EL (cell line): ENCODE results near the gene XRRA1.

ENCODE experiments used
- DNase-seq: peaks from one replicate; pipeline ENCODE4 v3.0.0-alpha.2; 2016

XRRA1 gene

DNA sequence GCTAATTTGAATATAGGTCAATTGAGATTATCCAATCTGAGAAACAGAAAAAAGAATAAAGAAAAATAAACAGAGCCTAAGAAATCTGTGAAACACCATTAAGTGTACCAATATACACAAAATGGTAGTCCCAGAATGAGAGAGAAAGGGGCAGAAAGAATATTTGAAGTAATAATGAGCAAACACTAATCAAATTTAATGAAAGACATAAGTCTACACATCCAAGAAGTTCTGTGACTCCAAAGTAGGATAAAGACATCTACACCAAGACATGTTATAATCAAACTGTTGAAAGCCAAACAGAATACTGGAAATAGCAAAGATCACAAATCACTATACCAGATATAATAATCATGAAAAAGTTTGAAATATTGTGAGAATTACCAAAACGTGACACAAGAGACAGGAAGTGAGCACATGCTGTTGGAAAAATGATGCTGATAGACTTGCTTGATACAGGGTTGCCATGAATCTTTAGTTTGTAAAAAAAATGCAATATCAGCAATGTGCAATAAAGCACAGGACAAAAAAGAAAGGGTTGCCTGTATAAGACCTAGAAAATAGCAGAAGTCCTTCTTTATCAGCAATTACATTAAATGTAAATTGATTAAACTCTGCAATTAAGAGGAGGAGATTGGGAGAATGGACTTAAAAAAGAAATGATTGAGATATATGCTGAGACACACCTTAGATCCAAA is 124.5 kb downstream of the XRRA1 start:
- DNase-seq = no peak

DNA sequence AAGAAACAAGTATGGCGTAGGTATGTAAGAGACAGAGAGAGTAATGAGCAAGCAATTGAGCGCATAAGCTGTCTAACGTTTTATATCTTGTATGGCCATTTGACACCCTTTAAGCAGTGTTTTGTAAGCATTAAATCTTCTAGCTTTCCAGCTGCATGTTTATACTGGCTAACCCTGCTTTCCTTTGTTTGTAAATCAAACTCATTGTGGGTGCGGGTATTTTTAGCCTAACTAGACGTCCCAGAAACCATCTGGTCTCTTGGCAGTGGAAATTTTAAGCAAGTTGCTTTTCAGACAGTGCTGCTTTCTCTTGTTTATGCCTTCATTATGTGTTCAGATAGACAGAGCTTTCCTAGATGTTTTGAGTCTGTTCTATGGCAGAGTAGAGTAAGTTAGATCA is 126.7 kb downstream of the XRRA1 start:
- DNase-seq = no peak

DNA sequence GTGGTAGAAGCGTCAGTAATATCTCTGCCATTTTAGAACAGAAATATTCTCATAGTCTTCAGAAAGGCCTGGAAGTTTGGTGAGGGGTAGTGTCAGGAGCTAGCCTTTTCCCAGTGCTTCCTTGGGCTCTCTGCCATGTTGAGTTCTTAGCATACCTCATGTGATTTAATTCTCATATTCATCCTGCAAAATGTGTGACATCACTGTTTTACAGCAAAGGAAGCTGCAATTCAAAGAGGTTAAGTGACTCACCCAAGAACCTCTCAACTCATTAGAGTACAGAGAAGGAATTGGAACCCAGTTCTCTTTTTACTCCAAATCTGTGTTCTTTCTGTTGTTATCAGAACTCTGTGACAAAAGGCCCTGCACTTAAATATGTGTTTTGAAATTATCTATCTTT is 128.1 kb downstream of the XRRA1 start:
- peak; percentile 94 for DNase-seq

DNA sequence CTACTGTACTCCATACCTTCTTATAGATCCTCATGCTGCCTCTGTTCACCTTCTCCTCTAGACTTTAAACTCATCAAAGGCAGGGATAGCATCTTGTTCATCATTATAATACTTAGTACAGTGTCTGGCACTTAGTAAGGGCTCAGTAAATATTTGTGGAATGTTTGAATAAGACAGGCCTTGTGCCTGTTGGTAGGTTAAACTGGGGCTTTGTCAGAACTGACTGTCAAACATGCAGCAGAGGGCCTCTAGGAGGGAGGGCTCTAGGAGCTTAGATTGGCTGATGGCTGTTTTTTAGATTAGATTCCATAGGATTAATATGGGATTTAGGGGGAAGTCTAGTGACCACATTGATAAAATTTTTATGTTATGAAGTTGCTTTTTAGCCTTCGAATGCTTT is 129.5 kb downstream of the XRRA1 start:
- peak; percentile 62 for DNase-seq

DNA sequence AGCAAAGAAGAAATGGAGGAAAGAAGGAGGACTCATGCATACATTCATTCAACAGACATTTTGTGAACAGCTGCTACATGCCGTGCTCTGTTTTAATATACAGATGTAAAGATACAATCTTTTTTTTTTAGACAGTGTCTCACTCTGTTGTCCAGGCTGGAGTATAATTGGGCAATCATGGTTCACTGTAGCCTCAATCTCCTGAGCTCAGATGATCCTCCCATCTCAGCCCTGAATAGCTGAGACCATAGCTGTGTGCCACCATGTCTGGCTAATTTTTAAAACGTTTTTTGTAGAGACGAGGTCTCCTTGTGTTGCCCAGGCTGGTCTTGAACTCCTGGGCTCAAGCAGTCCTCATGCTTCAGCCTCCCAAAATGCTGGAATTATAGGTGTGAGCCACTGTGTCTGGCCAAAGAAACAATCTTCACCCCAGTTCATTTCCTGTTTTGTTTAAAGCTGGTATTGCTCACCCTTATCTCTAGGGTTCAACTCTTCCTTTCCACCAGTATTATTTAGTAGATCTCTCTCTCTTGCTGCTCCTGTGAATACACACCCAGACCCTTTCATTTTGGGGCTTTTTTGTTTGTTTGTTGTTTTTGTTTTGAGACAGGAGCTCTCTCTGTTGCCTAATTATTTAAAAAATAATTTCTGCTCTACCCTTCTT is 130.5 kb downstream of the XRRA1 start:
- no peak for DNase-seq

DNA sequence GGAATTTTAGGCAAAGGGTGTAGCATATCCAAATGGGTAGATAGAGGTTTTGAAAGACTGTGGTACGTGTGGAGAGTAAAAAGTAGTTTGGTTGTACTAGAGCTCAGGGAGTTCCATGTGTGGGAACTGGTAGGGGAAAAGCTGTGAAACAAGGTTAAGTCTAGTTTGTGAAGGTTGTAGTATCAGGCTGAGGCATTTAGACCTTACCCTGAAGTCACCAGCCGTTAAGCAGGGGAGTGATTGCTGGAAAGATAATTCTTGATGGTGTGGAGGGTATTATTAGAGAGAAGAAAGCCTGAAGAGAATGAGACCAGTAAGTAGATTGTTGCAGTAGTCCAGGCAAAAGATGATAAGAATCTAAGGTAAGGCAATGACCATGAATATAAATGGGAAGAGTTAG is 132.2 kb downstream of the XRRA1 start:
- DNase-seq = no peak

DNA sequence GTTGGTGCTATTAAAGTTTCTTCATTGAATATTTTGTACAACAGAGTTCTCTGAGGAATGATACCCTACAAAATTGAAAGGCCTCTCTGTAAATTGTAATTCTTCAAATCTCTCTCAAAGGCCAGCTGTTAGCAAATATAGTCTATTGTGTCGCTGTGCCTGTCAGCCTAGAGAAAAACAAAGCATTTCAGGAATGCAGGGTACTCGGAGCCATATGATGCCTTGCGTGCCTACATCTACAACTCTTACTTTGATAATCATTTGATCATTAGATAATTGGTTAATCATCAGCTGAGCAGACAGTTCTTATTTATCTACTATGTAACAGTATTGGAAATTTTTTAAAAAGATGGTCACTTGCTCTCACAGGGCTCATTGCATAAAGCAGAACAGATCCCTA is 132.9 kb downstream of the XRRA1 start:
- DNase-seq = no peak

DNA sequence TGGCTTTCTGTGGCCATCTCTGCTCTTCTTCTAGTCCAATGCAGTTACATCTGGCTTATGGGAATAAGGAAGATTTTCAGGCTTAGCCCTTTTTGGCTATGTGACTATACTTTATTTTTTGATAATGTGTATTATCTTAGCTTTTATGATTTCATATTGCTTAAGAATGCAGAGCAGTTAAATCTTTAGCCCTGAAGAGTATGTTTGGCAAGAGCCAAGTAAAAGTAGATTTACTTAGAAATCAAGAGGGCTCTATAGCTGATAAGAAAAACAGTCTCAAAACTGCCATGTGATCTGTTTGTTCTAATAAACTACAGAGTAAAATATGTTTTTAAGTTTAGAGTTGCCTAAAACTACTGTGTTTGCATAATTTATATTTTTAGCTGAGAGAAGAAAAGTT is 139.1 kb downstream of the XRRA1 start:
- DNase-seq = no peak

DNA sequence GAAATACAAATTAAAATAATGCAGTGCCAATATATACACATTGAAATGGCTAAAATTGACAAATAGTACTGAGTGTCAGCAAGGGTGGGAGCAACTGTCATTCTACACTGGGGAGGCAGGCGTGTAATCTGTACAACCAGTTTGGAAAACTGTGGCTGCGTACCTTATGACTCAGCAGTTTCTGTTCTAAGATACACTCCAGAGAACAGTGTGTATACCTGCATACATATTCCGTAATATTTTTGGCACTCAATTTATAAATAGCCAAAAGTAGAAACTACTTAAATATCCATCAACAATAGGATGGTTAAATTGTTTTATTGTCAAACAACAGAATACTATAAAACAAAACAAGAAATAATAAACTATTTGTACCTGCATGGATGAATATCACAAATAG is 142.6 kb downstream of the XRRA1 start:
- no peak for DNase-seq

DNA sequence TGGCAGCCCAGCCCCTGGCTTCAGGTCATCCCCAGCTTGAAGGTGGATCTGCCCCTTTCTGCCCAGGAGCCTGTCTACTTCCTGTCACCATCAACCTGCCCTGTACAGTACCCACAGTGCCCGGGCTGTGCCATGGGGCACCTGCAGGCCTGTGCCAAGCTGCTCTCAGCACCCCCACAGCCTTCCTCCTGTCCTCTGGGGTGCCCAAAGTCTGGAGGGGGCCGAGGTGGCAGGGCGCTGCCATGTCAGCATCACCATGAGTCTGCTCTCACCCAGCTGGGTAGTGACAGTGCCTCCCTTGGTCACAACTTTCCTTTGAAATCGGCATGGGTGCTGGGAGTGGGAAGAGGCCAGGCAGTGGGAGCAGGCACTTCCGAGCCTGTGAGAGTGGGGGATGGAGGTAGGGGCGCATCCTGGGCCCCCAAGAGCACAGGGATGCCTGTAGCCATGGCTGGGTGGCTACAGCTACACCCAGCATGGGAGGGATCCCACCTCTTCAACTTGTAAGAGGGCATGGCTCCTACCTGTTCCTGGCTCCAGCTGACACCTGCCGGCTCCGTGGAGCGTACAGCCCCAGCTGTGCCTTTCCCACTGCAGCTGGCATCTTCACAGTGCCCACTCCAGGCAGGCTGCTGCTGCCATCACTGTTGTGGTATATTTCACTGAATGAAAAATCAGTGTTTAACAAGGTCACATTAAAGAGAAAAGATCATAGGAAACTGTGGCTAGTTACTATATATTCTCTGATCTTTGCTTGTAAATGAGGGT is 157.4 kb downstream of the XRRA1 start:
- no peak for DNase-seq
